Stomach (tissue), 9 donors: ENCODE measurements around the gene SHC1. TPM values are rescaled to one million over a fixed set of nuclear protein-coding genes. Genes with fewer than 3 reads are reported as not detected.
A peak's percentile ranks its signal among the peaks of the same experiment; 100 is the strongest.

ENCODE experiments used
- DNase-seq, 2 donors: peaks; one replicate each; pipeline versions ENCODE4 v3.0.0 to v3.0.0-alpha.2; 2013 to 2019
- H3K27ac ChIP-seq, 5 donors: fragments of 200-600 bp in 4 of 5; sonication (generic) in 4 of 5; one replicate each; pipeline ENCODE4 v1.5.1; 2013 to 2019; ENCODE audit warnings: mild to moderate bottlenecking in 1 of 5, moderate library complexity in 1 of 5
- H3K27me3 ChIP-seq, 3 donors: fragments of 200-600 bp; sonication (generic); one replicate each; pipeline ENCODE4 v1.5.1; 2017 to 2019; ENCODE audit warnings: mixed run types in 1 of 3
- H3K36me3 ChIP-seq, 4 donors: fragments of 200-600 bp; sonication (generic); 1 replicate in 3 of 4; 2 replicates in 1 of 4; pipeline ENCODE4 v1.5.1; 2016 to 2019
- H3K4me1 ChIP-seq, 4 donors: fragments of 200-600 bp; sonication (generic); one replicate each; pipeline ENCODE4 v1.5.1; 2016 to 2019
- H3K4me3 ChIP-seq, 4 donors: fragments of 200-600 bp; sonication (generic) in 3 of 4; one replicate each; pipeline ENCODE4 v1.5.1; 2016 to 2019; ENCODE audit warnings: mild to moderate bottlenecking in 1 of 4
- H3K9me3 ChIP-seq, 4 donors: fragments of 200-600 bp; sonication (generic); one replicate each; pipeline ENCODE4 v1.5.1; 2016 to 2019
- EP300 ChIP-seq: sonication (generic); formaldehyde crosslinking; IDR thresholded peaks from one replicate; pipeline ENCODE4 v1.6.1; 2017; ENCODE audit warnings: antibody characterized with exemption
- POLR2A ChIP-seq, 4 donors: fragments of 450-650 bp; IDR thresholded peaks; one replicate each; pipeline ENCODE4 v1.6.1; 2016; ENCODE audit warnings: antibody characterized with exemption in 4 of 4, control low read depth in 2 of 4, mild to moderate bottlenecking in 1 of 4, moderate library complexity in 1 of 4
- POLR2AphosphoS5 ChIP-seq, 3 donors: sonication (generic); formaldehyde crosslinking; IDR thresholded peaks; one replicate each; pipeline ENCODE4 v1.6.1; 2016; ENCODE audit warnings: antibody characterized with exemption in 3 of 3
- WGBS, 5 donors: extraction: QIAGEN DNeasy Blood & Tissue Kit in 3 of 5; methylation state at CpG; one replicate each; pipeline versions ENCODE4 v1.1.5 to v1.1.7; 2013 to 2018; 5-methylcytosine and 5-hydroxymethylcytosine counted together
- intact Hi-C: fragments of 100-400 bp; cut with DNase I; formaldehyde crosslinking; loops from one replicate; pipeline ENCODE4 v1.15.1; 2023; ENCODE audit warnings: low total_unique reads
- polyA plus RNA-seq, 3 donors: library from polyadenylated mRNA; stranded (reverse); fragments of 200-250 nt; gene quantifications; one replicate each; pipeline ENCODE4 v1.2.3, GENCODE V29; 2013
- total RNA-seq, 5 donors: library from RNA; depleted of rRNA; stranded (reverse); fragments of >200 nt; gene quantifications; one replicate each; pipeline versions ENCODE4 v1.1.0 to v1.2.3, GENCODE V29; 2014 to 2016
- TF ChIP-seq, protein P1 (sequence below), 7 experiments: fragments of 450-650 bp in 4 of 7; fragments of 200-600 bp in 3 of 7; sonication (generic) in 3 of 7; IDR thresholded peaks; one replicate each; pipeline ENCODE4 v1.5.1; 2016 to 2019; ENCODE audit warnings: antibody characterized with exemption in 7 of 7, control low read depth in 2 of 7, mild to moderate bottlenecking in 1 of 7
- donor health status: healthy with polysubstance abuse.
- donor health status: Bipolar disorder and iron deficiency.
- donor health status: healthy.

The SHC1 gene
- total and polyA plus RNA-seq, 8 donors = 23.2 to 81.1 (median 58.0) TPM

DNA sequence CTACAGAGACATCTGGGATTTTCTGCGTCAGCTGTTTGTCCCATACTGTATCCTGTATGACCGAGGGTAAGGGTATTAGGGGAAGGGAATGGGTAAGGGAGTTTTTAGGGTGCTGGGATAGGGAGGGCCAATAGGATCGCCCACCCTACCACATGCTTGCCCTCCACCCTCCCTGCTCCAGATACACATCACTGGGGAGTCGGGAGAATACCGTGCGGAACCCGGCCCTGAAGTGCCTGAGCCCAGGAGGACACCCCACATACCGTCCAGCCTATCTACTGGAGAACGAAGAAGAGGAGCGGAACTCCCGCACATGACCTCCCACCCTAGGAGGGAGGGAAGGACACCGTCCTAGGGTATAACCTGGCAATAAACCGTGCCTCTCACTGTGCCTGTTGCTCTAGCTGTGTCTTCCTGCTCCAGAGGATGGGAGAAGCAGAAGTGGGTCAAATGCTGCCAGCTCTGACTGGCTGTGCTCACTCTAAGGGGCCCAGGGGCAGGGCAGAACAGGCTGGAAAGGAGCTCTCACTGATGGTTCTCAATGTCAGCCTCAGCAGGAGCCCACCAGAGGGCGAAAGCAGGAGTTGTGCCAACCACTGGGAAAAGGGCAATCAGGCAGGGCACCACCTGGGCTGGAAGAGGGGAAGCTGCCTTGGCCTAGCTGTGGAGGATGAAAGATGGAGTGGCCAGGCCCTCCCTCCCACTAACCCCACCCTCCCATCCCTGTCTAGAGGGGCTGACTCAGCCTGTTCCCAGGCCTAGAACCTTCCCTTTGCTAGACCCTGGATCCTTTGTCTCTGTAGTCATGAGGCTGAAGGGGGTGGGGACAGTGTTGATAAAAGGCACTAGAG lies 22.4 kb upstream of the SHC1 start:
- no peak overlapping the region for H3K27ac ChIP-seq
- DNase-seq = peak in 1 of 2 donors; percentile 39
- H3K4me1 ChIP-seq = peaks cover 8 to 39% (median 18%) of the 10 kb centered on the region in 4 donors
- 71 to 85% (median 78%) methylated on average over 9 to 14 of the region's 14 CpGs for WGBS, 5 donors
- no peaks in the 10 kb centered on the region for H3K9me3 ChIP-seq
- peaks cover 13 to 50% (median 45%) of the 10 kb centered on the region in 4 donors for H3K36me3 ChIP-seq
- TF ChIP-seq, protein P1, sequence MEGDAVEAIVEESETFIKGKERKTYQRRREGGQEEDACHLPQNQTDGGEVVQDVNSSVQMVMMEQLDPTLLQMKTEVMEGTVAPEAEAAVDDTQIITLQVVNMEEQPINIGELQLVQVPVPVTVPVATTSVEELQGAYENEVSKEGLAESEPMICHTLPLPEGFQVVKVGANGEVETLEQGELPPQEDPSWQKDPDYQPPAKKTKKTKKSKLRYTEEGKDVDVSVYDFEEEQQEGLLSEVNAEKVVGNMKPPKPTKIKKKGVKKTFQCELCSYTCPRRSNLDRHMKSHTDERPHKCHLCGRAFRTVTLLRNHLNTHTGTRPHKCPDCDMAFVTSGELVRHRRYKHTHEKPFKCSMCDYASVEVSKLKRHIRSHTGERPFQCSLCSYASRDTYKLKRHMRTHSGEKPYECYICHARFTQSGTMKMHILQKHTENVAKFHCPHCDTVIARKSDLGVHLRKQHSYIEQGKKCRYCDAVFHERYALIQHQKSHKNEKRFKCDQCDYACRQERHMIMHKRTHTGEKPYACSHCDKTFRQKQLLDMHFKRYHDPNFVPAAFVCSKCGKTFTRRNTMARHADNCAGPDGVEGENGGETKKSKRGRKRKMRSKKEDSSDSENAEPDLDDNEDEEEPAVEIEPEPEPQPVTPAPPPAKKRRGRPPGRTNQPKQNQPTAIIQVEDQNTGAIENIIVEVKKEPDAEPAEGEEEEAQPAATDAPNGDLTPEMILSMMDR (IDR thresholded peaks at IDR 0.05) = no peak
- TF ChIP-seq POLR2AphosphoS5 (IDR thresholded peaks at IDR 0.05) = no peak
- no peak for TF ChIP-seq EP300
- no peak for TF ChIP-seq POLR2A (IDR thresholded peaks at IDR 0.05)
- no peaks in the 10 kb centered on the region for H3K27me3 ChIP-seq
- no peak overlapping the region for H3K4me3 ChIP-seq
- intact Hi-C loops = no loop called here

DNA sequence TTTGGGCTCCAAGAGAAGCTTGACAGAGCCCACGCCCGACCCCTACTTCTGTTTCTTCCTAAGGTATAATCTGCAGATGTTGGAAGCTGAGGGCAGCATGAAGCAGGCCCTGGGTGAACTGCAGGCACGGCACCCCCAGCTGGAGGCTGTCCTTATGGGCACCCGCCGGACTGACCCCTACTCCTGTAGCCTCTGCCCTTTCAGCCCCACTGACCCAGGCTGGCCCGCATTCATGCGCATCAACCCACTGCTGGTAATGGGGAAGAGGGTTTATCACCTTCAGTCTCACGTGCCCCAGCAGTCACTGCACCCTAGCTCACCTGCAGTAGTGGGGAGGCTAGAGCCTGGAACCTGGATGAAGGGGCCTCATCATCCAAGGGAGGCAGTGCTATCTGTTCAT lies 19.7 kb upstream of the SHC1 start:
- no peak overlapping the region for H3K27ac ChIP-seq
- no peaks in the 10 kb centered on the region for H3K27me3 ChIP-seq
- intact Hi-C loops = no loop called here
- TF ChIP-seq POLR2A (IDR thresholded peaks at IDR 0.05) (no peak), POLR2AphosphoS5 (IDR thresholded peaks at IDR 0.05) (no peak), EP300 (no peak)
- TF ChIP-seq, protein P1 (IDR thresholded peaks at IDR 0.05) = no peak
- peaks cover 19 to 62% (median 56%) of the 10 kb centered on the region in 4 donors for H3K36me3 ChIP-seq
- no peaks in the 10 kb centered on the region for H3K9me3 ChIP-seq
- WGBS, 5 donors = 89 to 93% (median 90%) methylated on average over 8 of the region's 8 CpGs
- no peak for DNase-seq
- no peak overlapping the region for H3K4me3 ChIP-seq
- H3K4me1 ChIP-seq = peaks cover 8 to 29% (median 14%) of the 10 kb centered on the region in 4 donors

DNA sequence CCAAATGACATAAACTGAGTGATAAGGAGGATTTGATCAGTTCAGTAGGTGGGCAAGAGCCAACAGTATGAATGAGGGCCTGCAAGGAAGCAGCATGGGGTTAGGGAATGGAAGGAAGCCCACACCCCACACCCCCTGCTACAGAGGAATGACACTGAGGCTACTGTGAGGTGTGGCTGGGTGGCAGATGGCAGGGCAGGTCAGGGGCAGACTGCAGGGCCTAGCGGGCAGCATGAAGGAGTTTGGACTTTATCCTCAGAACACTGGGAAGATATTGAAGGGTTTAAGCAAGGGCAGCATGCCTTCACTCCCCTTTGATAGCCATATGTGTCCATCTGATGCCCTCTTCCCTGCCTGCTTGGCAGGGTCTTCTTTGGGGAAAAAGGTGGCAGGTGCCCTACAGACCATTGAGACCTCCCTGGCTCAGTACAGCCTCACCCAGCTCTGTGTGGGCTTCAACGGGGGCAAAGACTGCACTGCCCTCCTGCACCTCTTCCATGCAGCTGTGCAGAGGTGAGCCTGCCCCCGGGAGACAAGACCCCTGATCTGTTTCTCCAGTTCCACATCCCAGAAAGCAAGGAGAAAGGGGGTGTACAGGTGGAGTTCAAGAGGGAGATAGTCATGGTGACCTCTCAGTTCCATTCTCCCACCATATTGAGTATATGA lies 18.8 kb upstream of the SHC1 start:
- no peaks in the 10 kb centered on the region for H3K9me3 ChIP-seq
- intact Hi-C loops = no loop called here
- H3K4me1 ChIP-seq = peaks cover 3 to 26% (median 14%) of the 10 kb centered on the region in 4 donors
- WGBS, 5 donors = 75 to 90% (median 82%) methylated on average over 3 of the region's 3 CpGs
- H3K27ac ChIP-seq = no peak overlapping the region
- no peaks in the 10 kb centered on the region for H3K27me3 ChIP-seq
- H3K36me3 ChIP-seq = peaks cover 19 to 62% (median 56%) of the 10 kb centered on the region in 4 donors
- DNase-seq = no peak
- TF ChIP-seq POLR2AphosphoS5 (IDR thresholded peaks at IDR 0.05) (no peak), EP300 (no peak), POLR2A (IDR thresholded peaks at IDR 0.05) (no peak)
- TF ChIP-seq, protein P1 (IDR thresholded peaks at IDR 0.05) = no peak
- H3K4me3 ChIP-seq = no peak overlapping the region

DNA sequence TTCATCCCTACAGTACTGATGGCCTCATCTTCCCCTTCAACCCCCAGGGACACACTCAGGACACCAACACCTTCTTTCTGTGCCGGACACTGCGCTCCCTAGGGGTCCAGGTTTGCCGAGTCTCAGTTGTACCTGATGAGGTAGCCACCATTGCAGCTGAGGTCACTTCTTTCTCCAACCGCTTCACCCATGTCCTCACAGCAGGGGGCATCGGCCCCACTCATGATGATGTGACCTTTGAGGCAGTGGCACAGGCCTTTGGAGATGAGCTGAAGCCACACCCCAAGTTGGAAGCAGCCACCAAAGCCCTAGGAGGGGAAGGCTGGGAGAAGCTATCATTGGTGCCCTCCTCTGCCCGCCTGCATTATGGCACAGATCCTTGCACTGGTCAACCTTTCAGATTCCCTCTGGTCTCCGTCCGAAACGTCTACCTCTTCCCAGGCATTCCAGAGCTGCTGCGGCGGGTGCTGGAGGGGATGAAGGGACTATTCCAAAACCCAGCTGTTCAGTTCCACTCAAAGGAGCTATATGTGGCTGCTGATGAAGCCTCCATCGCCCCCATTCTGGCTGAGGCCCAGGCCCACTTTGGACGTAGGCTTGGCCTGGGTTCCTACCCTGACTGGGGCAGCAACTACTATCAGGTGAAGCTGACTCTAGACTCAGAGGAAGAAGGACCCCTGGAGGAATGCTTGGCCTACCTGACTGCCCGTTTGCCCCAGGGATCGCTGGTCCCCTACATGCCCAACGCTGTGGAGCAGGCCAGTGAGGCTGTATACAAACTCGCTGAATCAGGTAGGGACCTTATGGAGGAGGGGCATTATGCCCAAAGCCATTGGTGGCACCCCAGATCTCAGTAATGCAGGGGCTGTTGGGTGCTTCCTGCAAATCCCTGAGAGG lies 17.8 kb upstream of the SHC1 start:
- no peak for DNase-seq
- TF ChIP-seq POLR2AphosphoS5 (IDR thresholded peaks at IDR 0.05) (no peak), POLR2A (IDR thresholded peaks at IDR 0.05) (no peak), EP300 (no peak)
- TF ChIP-seq, protein P1 (IDR thresholded peaks at IDR 0.05) = no peak
- Histone ChIP-seq H3K4me1 (peaks cover 11 to 35% (median 23%) of the 10 kb centered on the region in 4 donors), H3K9me3 (no peaks in the 10 kb centered on the region), H3K27me3 (no peaks in the 10 kb centered on the region), H3K36me3 (peaks cover 19 to 62% (median 56%) of the 10 kb centered on the region in 4 donors), H3K4me3 (no peak overlapping the region), H3K27ac (no peak overlapping the region)
- intact Hi-C loops = no loop called here
- 85 to 89% (median 88%) methylated on average over 12 to 17 of the region's 17 CpGs for WGBS, 5 donors
